Measurements from ENCODE around the gene BICD2. TPM values are rescaled to one million over a fixed set of nuclear protein-coding genes. Genes with fewer than 3 reads are reported as not detected.

The BICD2 gene
- 35.0 and 38.9 TPM in 2 replicates for total RNA-seq (2014; rRNA removed; shearing (Covaris generic))

GRCh38 chr9:92764381-92764987 is at the start of gene BICD2:
Gene BICD2, minus strand, starts transcription at chr9:92764833. Its CDS starts 89 bp downstream, at chr9:92764744.

GRCh38 chr9:92669890-92670708 is 94.5 kb downstream of the BICD2 start, which contains the start of gene IPPK:
Gene IPPK, minus strand, starts transcription at chr9:92670131. Its CDS starts 143 bp downstream, at chr9:92669988.

Other genes with a start within 250 kb of the BICD2 start
- 0.77 and 1.5 TPM in 2 replicates for gene ECM2, start 228.8 kb downstream of the BICD2 start, total RNA-seq (2014; rRNA removed; shearing (Covaris generic))
- 19.1 and 19.8 TPM in 2 replicates for gene IPPK, start 94.7 kb downstream of the BICD2 start, total RNA-seq (2014; rRNA removed; shearing (Covaris generic))
- gene ZNF484, start 113.2 kb upstream of the BICD2 start, total RNA-seq (2014; rRNA removed; shearing (Covaris generic)), result 5.0 and 5.3 TPM in 2 replicates
- gene FGD3, start 182.7 kb upstream of the BICD2 start, total RNA-seq (2014; rRNA removed; shearing (Covaris generic)), result 0.23 and 0.37 TPM in 2 replicates